NCI-H2107 (cell line): ENCODE measurements around the gene FKBP1A.
"Not testable (repeated sequence)": the region's sequence is repeated elsewhere in the genome, so short reads cannot be mapped to it uniquely, and the experiment has no call there.

Experiments used
- DNase-seq: peaks from one replicate; lab custom pipeline; 2025; lab: John Stamatoyannopoulos, UW

Gene FKBP1A

GRCh38 chr20:1417273-1417672, 24.4 kb upstream of the FKBP1A start:
- DNase-seq: no peak

- DNase-seq: no peak
Measured at GRCh38 chr20:1415667-1416468, 23.0 kb upstream of the FKBP1A start.

GRCh38 chr20:1414982-1415381, 22.1 kb upstream of the FKBP1A start:
- no peak for DNase-seq

- no peak for DNase-seq
Measured at GRCh38 chr20:1405801-1406200, 12.9 kb upstream of the FKBP1A start.

GRCh38 chr20:1403624-1404023, 10.8 kb upstream of the FKBP1A start:
- DNase-seq: no peak

GRCh38 chr20:1402149-1402548, 9.3 kb upstream of the FKBP1A start:
- no peak for DNase-seq

GRCh38 chr20:1401451-1401907, 8.6 kb upstream of the FKBP1A start:
- DNase-seq: no peak

GRCh38 chr20:1399678-1400366, 7.0 kb upstream of the FKBP1A start:
- not testable (repeated sequence) for DNase-seq

GRCh38 chr20:1398185-1398584, 5.3 kb upstream of the FKBP1A start:
- DNase-seq: not testable (repeated sequence)

- no peak for DNase-seq
Measured at GRCh38 chr20:1397710-1398109, 4.9 kb upstream of the FKBP1A start.

- DNase-seq: no peak
Measured at GRCh38 chr20:1396702-1397101, 3.8 kb upstream of the FKBP1A start.

- DNase-seq: no peak
Measured at GRCh38 chr20:1396264-1396663, 3.4 kb upstream of the FKBP1A start.

GRCh38 chr20:1394686-1395085, 1.8 kb upstream of the FKBP1A start:
- DNase-seq: no peak

- no peak for DNase-seq
Measured at GRCh38 chr20:1393507-1393882, 641 bp upstream of the FKBP1A start.

GRCh38 chr20:1392443-1392692, 486 bp downstream of the FKBP1A start:
- DNase-seq: no peak

GRCh38 chr20:1391640-1392442, 1.0 kb downstream of the FKBP1A start:
- DNase-seq: no peak

- no peak for DNase-seq
Measured at GRCh38 chr20:1390581-1391403, 2.1 kb downstream of the FKBP1A start.

- DNase-seq: no peak
Measured at GRCh38 chr20:1389703-1390580, 2.9 kb downstream of the FKBP1A start.

GRCh38 chr20:1388741-1389483, 3.9 kb downstream of the FKBP1A start:
- no peak for DNase-seq

GRCh38 chr20:1388253-1388652, 4.6 kb downstream of the FKBP1A start:
- no peak for DNase-seq
